ENCODE measurements around the gene DCAF16. TPM values are rescaled to one million over a fixed set of nuclear protein-coding genes. Genes with fewer than 3 reads are reported as not detected.
A peak's percentile ranks its signal among the peaks of the same experiment; 100 is the strongest.

Gene DCAF16
- total and polyA plus RNA-seq, 10 of the 15 experiments (the other 5 are each of a cell fraction or from before 2014, with no cell fraction given) = 5.8 to 48.6 (median 26.0) TPM

GRCh38 chr4:17810260-17811077 is at the start of gene DCAF16, which contains the start of gene NCAPG (continued):
- TF ChIP-seq NFYB (IDR thresholded peaks at IDR 0.05; ENCODE audit: insufficient read depth, low read depth, low read length) (no peak), POLR2A (IDR thresholded peaks at IDR 0.05; ENCODE audit: low read depth, low read length) (peak; percentile 100), IKZF1 (conservative IDR thresholded peaks at IDR 0.05) (peak; percentile 59), E4F1 (IDR thresholded peaks at IDR 0.05; ENCODE audit: borderline replicate concordance, partially characterized antibody) (no peak), ATF3 (IDR thresholded peaks at IDR 0.05; ENCODE audit: borderline replicate concordance, extremely low read depth, low read depth, low read length) (no peak), MYC (IDR thresholded peaks at IDR 0.05; ENCODE audit: insufficient read depth, insufficient read length, insufficient replicate concordance, low read length, severe bottlenecking) (no peak), CTCF (IDR thresholded peaks at IDR 0.05 in 2 of 3, conservative IDR thresholded peaks at IDR 0.05 in 1 of 3; ENCODE audit: control insufficient read depth in 2 of 3, extremely low read depth in 1 of 3, insufficient read depth in 1 of 3, low read depth in 3 of 3, low read length in 3 of 3) (0 out of 6 replicates have a peak, but pooled peaks of 1 of the 3 experiments have one; percentile 1), CBFB (IDR thresholded peaks at IDR 0.05; ENCODE audit: low read depth) (peak; percentile 99), NFIC (IDR thresholded peaks at IDR 0.05; ENCODE audit: low read depth, low read length) (no peak; the same call in 1 of the 2 replicates), SMARCA5 (IDR thresholded peaks at IDR 0.05) (no peak), TCF12 (IDR thresholded peaks at IDR 0.05; ENCODE audit: low read depth, low read length) (no peak), MTA3 (IDR thresholded peaks at IDR 0.05; ENCODE audit: borderline replicate concordance, low read length) (no peak), ZSCAN29 (IDR thresholded peaks at IDR 0.05) (no peak), BCLAF1 (IDR thresholded peaks at IDR 0.05) (no peak), HDGF (IDR thresholded peaks at IDR 0.05) (peak; percentile 97), ZNF207 (IDR thresholded peaks at IDR 0.05; ENCODE audit: borderline replicate concordance) (peak; percentile 49; the same call in 1 of the 2 replicates), ZNF687 (IDR thresholded peaks at IDR 0.05) (peak; percentile 85)

Measured in GM12878 (cell line).